NCI-H1436 treated with DMSO at 0.1 percent for 48 hours (cell line): Measurements from ENCODE around the gene MAP3K9.

Experiments
- DNase-seq: peaks from one replicate; lab custom pipeline; 2025; lab: John Stamatoyannopoulos, UW

MAP3K9 gene

GRCh38 chr14:70785556-70785955 lies 23.8 kb downstream of the MAP3K9 start:
- DNase-seq, result no peak

- DNase-seq, result no peak
Observed at GRCh38 chr14:70784886-70785285, 24.4 kb downstream of the MAP3K9 start.

- DNase-seq, result no peak
Observed at GRCh38 chr14:70782361-70782760, 27.0 kb downstream of the MAP3K9 start.

GRCh38 chr14:70780396-70781075 lies 28.8 kb downstream of the MAP3K9 start:
- no peak for DNase-seq

- no peak for DNase-seq
Observed at GRCh38 chr14:70779667-70780066, 29.6 kb downstream of the MAP3K9 start.

GRCh38 chr14:70776197-70776596 lies 33.1 kb downstream of the MAP3K9 start:
- no peak for DNase-seq

- no peak for DNase-seq
Observed at GRCh38 chr14:70773182-70773862, 36.0 kb downstream of the MAP3K9 start.

- DNase-seq, result no peak
Observed at GRCh38 chr14:70771781-70772212, 37.5 kb downstream of the MAP3K9 start.

GRCh38 chr14:70770490-70770889 lies 38.8 kb downstream of the MAP3K9 start:
- DNase-seq, result no peak

- no peak for DNase-seq
Observed at GRCh38 chr14:70759398-70759797, 49.9 kb downstream of the MAP3K9 start.

- DNase-seq, result no peak
Observed at GRCh38 chr14:70755655-70756054, 53.7 kb downstream of the MAP3K9 start.

GRCh38 chr14:70754991-70755390 lies 54.3 kb downstream of the MAP3K9 start:
- DNase-seq, result no peak

- no peak for DNase-seq
Observed at GRCh38 chr14:70753518-70753953, 55.8 kb downstream of the MAP3K9 start.

GRCh38 chr14:70748422-70748821 lies 60.9 kb downstream of the MAP3K9 start:
- DNase-seq, result no peak

- DNase-seq, result no peak
Observed at GRCh38 chr14:70744641-70745040, 64.7 kb downstream of the MAP3K9 start.

GRCh38 chr14:70742316-70742715 lies 67.0 kb downstream of the MAP3K9 start:
- no peak for DNase-seq

- no peak for DNase-seq
Observed at GRCh38 chr14:70741482-70741881, 67.8 kb downstream of the MAP3K9 start.

GRCh38 chr14:70735043-70735442 lies 74.3 kb downstream of the MAP3K9 start:
- no peak for DNase-seq

GRCh38 chr14:70731447-70732239 lies 77.7 kb downstream of the MAP3K9 start:
- no peak for DNase-seq

GRCh38 chr14:70730393-70730792 lies 78.9 kb downstream of the MAP3K9 start:
- no peak for DNase-seq

- DNase-seq, result no peak
Observed at GRCh38 chr14:70726651-70727375, 82.5 kb downstream of the MAP3K9 start.

GRCh38 chr14:70724944-70725343 lies 84.4 kb downstream of the MAP3K9 start:
- no peak for DNase-seq
